ENCODE data around the gene MUC4.

DNA sequence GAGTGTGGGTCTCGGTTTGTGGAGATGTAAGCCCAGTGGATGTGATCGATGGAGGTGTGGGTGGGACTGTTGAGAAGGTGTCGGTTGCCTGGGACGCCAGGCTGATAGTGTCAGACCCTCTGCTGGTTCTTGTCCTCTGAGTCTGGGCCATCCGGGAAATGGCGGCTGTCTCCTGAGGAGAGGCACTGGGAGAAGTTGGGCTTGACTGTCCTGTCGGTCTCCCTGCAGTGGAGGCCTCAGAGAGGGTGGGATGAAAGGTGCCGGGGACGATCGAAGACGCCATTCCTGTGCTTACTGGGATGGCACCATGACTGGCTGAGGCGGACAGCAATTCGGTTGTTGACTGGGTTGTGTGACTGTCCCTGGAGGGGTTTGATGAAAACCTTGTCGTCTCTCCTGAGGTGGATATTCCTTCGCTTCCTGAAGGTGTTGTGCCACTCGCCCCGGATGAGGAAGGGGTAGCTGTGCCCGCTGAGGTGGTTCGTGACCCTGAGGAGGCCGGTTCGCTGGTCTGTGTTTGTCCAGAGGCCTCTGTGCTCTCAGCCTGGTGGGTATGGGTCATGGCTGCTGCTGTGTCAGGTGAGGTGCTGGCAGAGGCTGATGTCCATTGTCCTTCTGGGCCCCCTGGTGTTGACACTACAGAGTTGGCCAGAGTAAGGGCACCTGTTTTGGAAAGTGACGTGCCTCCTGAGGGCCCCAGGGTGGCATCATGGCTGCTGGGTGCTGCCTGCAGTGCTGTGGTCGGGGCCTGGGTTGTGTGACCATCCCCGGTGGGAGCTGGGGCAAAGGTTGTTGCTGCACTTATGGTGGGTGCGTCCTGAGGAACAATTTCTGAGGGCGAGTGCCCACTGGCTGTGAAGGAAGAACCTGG is 22.8 kb downstream of the MUC4 start:
- TF ChIP-seq, protein P1, sequence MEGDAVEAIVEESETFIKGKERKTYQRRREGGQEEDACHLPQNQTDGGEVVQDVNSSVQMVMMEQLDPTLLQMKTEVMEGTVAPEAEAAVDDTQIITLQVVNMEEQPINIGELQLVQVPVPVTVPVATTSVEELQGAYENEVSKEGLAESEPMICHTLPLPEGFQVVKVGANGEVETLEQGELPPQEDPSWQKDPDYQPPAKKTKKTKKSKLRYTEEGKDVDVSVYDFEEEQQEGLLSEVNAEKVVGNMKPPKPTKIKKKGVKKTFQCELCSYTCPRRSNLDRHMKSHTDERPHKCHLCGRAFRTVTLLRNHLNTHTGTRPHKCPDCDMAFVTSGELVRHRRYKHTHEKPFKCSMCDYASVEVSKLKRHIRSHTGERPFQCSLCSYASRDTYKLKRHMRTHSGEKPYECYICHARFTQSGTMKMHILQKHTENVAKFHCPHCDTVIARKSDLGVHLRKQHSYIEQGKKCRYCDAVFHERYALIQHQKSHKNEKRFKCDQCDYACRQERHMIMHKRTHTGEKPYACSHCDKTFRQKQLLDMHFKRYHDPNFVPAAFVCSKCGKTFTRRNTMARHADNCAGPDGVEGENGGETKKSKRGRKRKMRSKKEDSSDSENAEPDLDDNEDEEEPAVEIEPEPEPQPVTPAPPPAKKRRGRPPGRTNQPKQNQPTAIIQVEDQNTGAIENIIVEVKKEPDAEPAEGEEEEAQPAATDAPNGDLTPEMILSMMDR (IDR thresholded peaks at IDR 0.05; ENCODE audit: low read depth, low read length, poor library complexity, severe bottlenecking) = no peak
- no peak for TF ChIP-seq EZH2phosphoT487 (IDR thresholded peaks at IDR 0.05; ENCODE audit: borderline replicate concordance, low read length)
